H1 (cell line): ENCODE measurements around the gene EMP2. TPM values are rescaled to one million over a fixed set of nuclear protein-coding genes. Genes with fewer than 3 reads are reported as not detected.
A peak's percentile ranks its signal among the peaks of the same experiment; 100 is the strongest.

Experiments
- CTCF ChIA-PET: fragments of 300-600 bp; sonication (Branson Sonifier 250); formaldehyde crosslinking; loops from one replicate; lab custom pipeline; 2021; ENCODE audit not compliant: partially characterized antibody; lab: Charles Lee
- POLR2A ChIA-PET: fragments of 300-600 bp; sonication (Branson Sonifier 250); formaldehyde crosslinking; loops from one replicate; lab custom pipeline; 2021; ENCODE audit warnings: inconsistent platforms; ENCODE audit not compliant: partially characterized antibody; lab: Charles Lee
- DNase-seq, 2 experiments: peaks; one replicate each; pipeline versions ENCODE4 v3.0.0 to v3.0.0-alpha.2; 2010 to 2022; ENCODE audit warnings: low spot score in 2 of 2, low read depth in 1 of 2, mixed read lengths in 1 of 2
- FAIRE-seq: peaks from 2 replicates; lab custom pipeline; 2011; peaks lifted over from hg19 to GRCh38; lab: Jason Lieb, UNC
- H2AFZ ChIP-seq: 2 replicates; pipeline ENCODE4 v1.8.1; 2012; ENCODE audit warnings: low read length, inconsistent platforms
- H2AK5ac ChIP-seq: 2 replicates; pipeline ENCODE4 v1.6.1; 2013; ENCODE audit warnings: low read depth, low read length
- H2BK120ac ChIP-seq: replicated peaks from 2 replicates; pipeline ENCODE3; 2013; ENCODE audit warnings: low read depth, low read length, inconsistent platforms
- H2BK12ac ChIP-seq: 2 replicates; pipeline ENCODE4 v1.6.1; 2013; ENCODE audit warnings: low read depth, low read length
- H2BK15ac ChIP-seq: 2 replicates; pipeline ENCODE4 v1.6.1; 2013; ENCODE audit warnings: low read length
- H2BK20ac ChIP-seq: 2 replicates; pipeline ENCODE4 v1.6.1; 2013; ENCODE audit warnings: low read length
- H2BK5ac ChIP-seq: 2 replicates; pipeline ENCODE4 v1.6.1; 2013; ENCODE audit warnings: low read depth, low read length
- H3K14ac ChIP-seq: 2 replicates; pipeline ENCODE4 v1.6.1; 2013; ENCODE audit warnings: inconsistent platforms; ENCODE audit not compliant: insufficient read length
- H3K18ac ChIP-seq: 2 replicates; pipeline ENCODE4 v1.6.1; 2013; ENCODE audit warnings: low read length; ENCODE audit errors: extremely low read depth
- H3K23ac ChIP-seq: 2 replicates; pipeline ENCODE4 v1.6.1; 2013; ENCODE audit warnings: inconsistent platforms; ENCODE audit not compliant: insufficient read length
- H3K23me2 ChIP-seq: 2 replicates; pipeline ENCODE4 v1.6.1; 2013; ENCODE audit warnings: low read depth, low read length
- H3K27ac ChIP-seq: 2 replicates; pipeline ENCODE4 v1.6.1; 2011; ENCODE audit warnings: low read depth, low read length, inconsistent platforms
- H3K27me3 ChIP-seq, 4 experiments: replicated peaks in 1 of 4; 1 replicate in 1 of 4; 2 replicates in 3 of 4; pipeline versions ENCODE4 v1.6.1 to v1.8.1; 2011 to 2013; ENCODE audit warnings: low read length in 3 of 4, mild to moderate bottlenecking in 3 of 4, inconsistent platforms in 2 of 4, mixed read lengths in 2 of 4, moderate library complexity in 1 of 4; ENCODE audit not compliant: control insufficient read depth in 3 of 4, insufficient read depth in 3 of 4; ENCODE audit errors: extremely low read depth in 1 of 4
- H3K36me3 ChIP-seq, 4 experiments: 2 replicates each; pipeline versions ENCODE4 v1.6.1 to v1.8.1; 2011 to 2013; ENCODE audit warnings: mild to moderate bottlenecking in 4 of 4, low read length in 3 of 4, moderate library complexity in 2 of 4, control low read depth in 1 of 4, inconsistent platforms in 1 of 4; ENCODE audit not compliant: insufficient read depth in 4 of 4, control insufficient read depth in 2 of 4
- H3K4ac ChIP-seq: replicated peaks from 2 replicates; pipeline ENCODE3; 2013; ENCODE audit warnings: low read length, low read depth, mixed read lengths, inconsistent platforms; ENCODE audit not compliant: insufficient read length
- H3K4me1 ChIP-seq, 4 experiments: replicated peaks in 1 of 4; 1 replicate in 1 of 4; 2 replicates in 3 of 4; pipeline versions ENCODE4 v1.6.1 to v1.8.1; 2011 to 2013; ENCODE audit warnings: low read length in 3 of 4, inconsistent platforms in 2 of 4, mixed read lengths in 1 of 4; ENCODE audit not compliant: insufficient read depth in 4 of 4, control insufficient read depth in 3 of 4
- H3K4me2 ChIP-seq, 2 experiments: 2 replicates each; pipeline versions ENCODE4 v1.6.1 to v1.8.1; 2011 to 2013; ENCODE audit warnings: low read depth in 2 of 2, low read length in 2 of 2, control low read depth in 1 of 2, inconsistent platforms in 1 of 2, mild to moderate bottlenecking in 1 of 2; ENCODE audit not compliant: insufficient read depth in 1 of 2
- H3K4me3 ChIP-seq, 4 experiments: fragments of 200-600, 300-600 bp in 1 of 4; sonication (generic), shearing (Covaris generic), sonication (Bioruptor Twin) in 1 of 4; 2 replicates each; pipeline versions ENCODE4 v1.5.1 to v1.8.1; 2011 to 2016; ENCODE audit warnings: low read length in 4 of 4, low read depth in 3 of 4, control low read depth in 2 of 4, inconsistent platforms in 2 of 4, mild to moderate bottlenecking in 2 of 4, mixed read lengths in 1 of 4, moderate library complexity in 1 of 4; ENCODE audit not compliant: insufficient read depth in 2 of 4; ENCODE audit errors: extremely low read depth in 1 of 4
- H3K56ac ChIP-seq: replicated peaks from 2 replicates; pipeline ENCODE3; 2013; ENCODE audit warnings: low read depth, mild to moderate bottlenecking, mixed read lengths, low read length, inconsistent platforms; ENCODE audit not compliant: insufficient read length
- H3K79me1 ChIP-seq: 2 replicates; pipeline ENCODE4 v1.6.1; 2013; ENCODE audit warnings: low read depth, low read length, control low read depth
- H3K79me2 ChIP-seq, 2 experiments: 2 replicates each; pipeline versions ENCODE4 v1.6.1 to v1.8.1; 2012 to 2013; ENCODE audit warnings: low read length in 2 of 2, mild to moderate bottlenecking in 2 of 2, inconsistent platforms in 1 of 2; ENCODE audit not compliant: insufficient read depth in 2 of 2, control insufficient read depth in 1 of 2
- H3K9ac ChIP-seq, 4 experiments: replicated peaks in 1 of 4; 1 replicate in 1 of 4; 2 replicates in 3 of 4; pipeline versions ENCODE4 v1.6.1 to v1.8.1; 2011 to 2013; ENCODE audit warnings: low read depth in 3 of 4, low read length in 3 of 4, control low read depth in 2 of 4, mild to moderate bottlenecking in 2 of 4, moderate library complexity in 2 of 4, inconsistent platforms in 1 of 4; ENCODE audit errors: extremely low read depth in 1 of 4
- H3K9me3 ChIP-seq, 2 experiments: 2 replicates each; pipeline versions ENCODE4 v1.6.1 to v1.8.1; 2012 to 2013; ENCODE audit warnings: mild to moderate bottlenecking in 2 of 2, moderate library complexity in 2 of 2, control low read depth in 1 of 2, inconsistent platforms in 1 of 2, low read depth in 1 of 2, low read length in 1 of 2, mixed read lengths in 1 of 2; ENCODE audit not compliant: insufficient read depth in 2 of 2
- H4K20me1 ChIP-seq, 2 experiments: replicated peaks in 1 of 2; 2 replicates each; pipeline versions ENCODE3 to v1.8.1; 2011 to 2013; ENCODE audit warnings: inconsistent platforms in 2 of 2, low read length in 2 of 2, mild to moderate bottlenecking in 1 of 2; ENCODE audit not compliant: insufficient read depth in 2 of 2, control insufficient read depth in 1 of 2
- H4K5ac ChIP-seq: 2 replicates; pipeline ENCODE4 v1.6.1; 2013; ENCODE audit warnings: low read length, low read depth, mixed read lengths, inconsistent platforms; ENCODE audit not compliant: insufficient read length
- H4K8ac ChIP-seq: 2 replicates; pipeline ENCODE4 v1.8.0; 2013; ENCODE audit warnings: mild to moderate bottlenecking, moderate library complexity, low read length, inconsistent platforms; ENCODE audit not compliant: insufficient read depth; ENCODE audit errors: extremely low read depth
- H4K91ac ChIP-seq: replicated peaks from 2 replicates; pipeline ENCODE3; 2013; ENCODE audit warnings: low read length, mixed read lengths, inconsistent platforms; ENCODE audit not compliant: insufficient read length
- CBX8 ChIP-seq: fragments of 300-800, 300-1000 bp; sonication (generic); IDR thresholded peaks from 2 replicates; pipeline ENCODE4 v1.7.1; 2016; ENCODE audit warnings: low read depth, low read length, borderline replicate concordance
- KDM1A ChIP-seq: fragments of 200-600, 300-600 bp; sonication (generic); IDR thresholded peaks from 2 replicates; pipeline ENCODE4 v1.7.1; 2016; ENCODE audit warnings: mild to moderate bottlenecking, low read length, borderline replicate concordance
- SP4 ChIP-seq: IDR thresholded peaks from 2 replicates; pipeline ENCODE4 v1.6.1; 2012; ENCODE audit warnings: low read length, inconsistent platforms
- WGBS, 2 experiments: shearing (Covaris generic) in 1 of 2; methylation state at CpG; one replicate each; pipeline versions ENCODE4 v1.1.6 to v1.1.7; 2013 to 2015; ENCODE audit warnings: low lambda C conversion rate in 2 of 2, mixed read lengths in 2 of 2, inconsistent platforms in 1 of 2, low coverage in 1 of 2, missing lambda C conversion rate in 1 of 2; ENCODE audit not compliant: insufficient replicate concordance in 2 of 2, insufficient coverage in 1 of 2, insufficient read length in 1 of 2; ENCODE audit errors: extremely low coverage in 1 of 2, missing lambda C conversion rate in 1 of 2; 5-methylcytosine and 5-hydroxymethylcytosine counted together
- polyA plus RNA-seq, 7 experiments: library from polyadenylated mRNA; depleted of rRNA in 3 of 7; stranded (reverse) in 5 of 7; unstranded in 2 of 7; fragments of >200 nt in 5 of 7; fragments of 200-250 nt in 2 of 7; gene quantifications; 1 replicate in 5 of 7; 2 replicates in 1 of 7; 4 replicates in 1 of 7; pipeline versions ENCODE4 v1.2.1 to v1.2.3, GENCODE V29; 2011 to 2013; ENCODE audit warnings: missing spikeins in 2 of 7, mixed read lengths in 2 of 7
- total RNA-seq: library from RNA; stranded (reverse); fragmentation: NEBNext Ultra II Directional; extraction: Animal tissue kit (Norgen Biotek cat#: 25700); gene quantifications from 2 replicates; pipeline ENCODE4 v1.2.1, GENCODE V29; 2021

The EMP2 gene
- total and polyA plus RNA-seq, 2 of the 8 experiments (the other 6 are each of a cell fraction or from before 2014, with no cell fraction given) = 22.6 to 23.3 TPM

GRCh38 chr16:10620120-10620519 is 39.7 kb upstream of the EMP2 start:
- Histone ChIP-seq H3K79me1 (no peaks in the 10 kb centered on the region), H3K18ac (no peak overlapping the region), H2AK5ac (no peak overlapping the region), H2BK20ac (no peak overlapping the region), H3K9ac (no peak overlapping the region), H4K91ac (peak overlapping the region; percentile 67), H3K23ac (no peak overlapping the region), H3K27ac (no peak overlapping the region), H3K36me3 (no peaks in the 10 kb centered on the region), H3K4me2 (peak overlapping the region; percentile 61 to 78; a peak in 3 of 4 replicates), H4K20me1 (no peaks in the 10 kb centered on the region), H3K79me2 (no peaks in the 10 kb centered on the region), H2BK12ac (0 out of 2 replicates have a peak overlapping the region, but pooled peaks have one; percentile 39), H3K4me1 (peaks cover 15 to 42% (median 27%) of the 10 kb centered on the region in 4 experiments), H3K4me3 (peak overlapping the region in 1 of 4 experiments; percentile 62; a peak in 1 of 8 replicates), H2BK15ac (no peak overlapping the region), H2AFZ (no peak overlapping the region), H4K5ac (no peak overlapping the region), H3K23me2 (peaks cover 3% of the 10 kb centered on the region; the same call in 1 of the 2 replicates), H2BK120ac (no peak overlapping the region), H3K14ac (no peak overlapping the region), H3K4ac (no peak overlapping the region), H3K27me3 (peaks cover 0 to 6% (median 3%) of the 10 kb centered on the region in 4 experiments; a peak in 4 of 7 replicates), H4K8ac (peak overlapping the region; percentile 82; the same call in 1 of the 2 replicates), H2BK5ac (peak overlapping the region; percentile 16; the same call in 1 of the 2 replicates), H3K9me3 (no peaks in the 10 kb centered on the region), H3K56ac (no peak overlapping the region)
- CTCF ChIA-PET = interaction anchor here (1.3 to 3.9 kb wide), 6 partner anchors 9 to 48 kb away, joined by 3 to 16 read pairs (median 6); partner anchors contain the start of gene EMP2
- FAIRE-seq (no peak), DNase-seq (no peak)
- WGBS, 2 experiments = 67% methylated on average over 6 of the region's 6 CpGs; no CpG with 5 or more reads in 1 of the 2 experiments
- POLR2A ChIA-PET = interaction anchor here (1.0 to 1.5 kb wide), 3 partner anchors 13 to 62 kb away, joined by 3 to 4 read pairs (median 3); no protein-coding TSS in a partner anchor
- TF ChIP-seq SP4 (no peak), KDM1A (peak; percentile 97), CBX8 (no peak)
